ENCODE data around the gene STMN3.

DNA sequence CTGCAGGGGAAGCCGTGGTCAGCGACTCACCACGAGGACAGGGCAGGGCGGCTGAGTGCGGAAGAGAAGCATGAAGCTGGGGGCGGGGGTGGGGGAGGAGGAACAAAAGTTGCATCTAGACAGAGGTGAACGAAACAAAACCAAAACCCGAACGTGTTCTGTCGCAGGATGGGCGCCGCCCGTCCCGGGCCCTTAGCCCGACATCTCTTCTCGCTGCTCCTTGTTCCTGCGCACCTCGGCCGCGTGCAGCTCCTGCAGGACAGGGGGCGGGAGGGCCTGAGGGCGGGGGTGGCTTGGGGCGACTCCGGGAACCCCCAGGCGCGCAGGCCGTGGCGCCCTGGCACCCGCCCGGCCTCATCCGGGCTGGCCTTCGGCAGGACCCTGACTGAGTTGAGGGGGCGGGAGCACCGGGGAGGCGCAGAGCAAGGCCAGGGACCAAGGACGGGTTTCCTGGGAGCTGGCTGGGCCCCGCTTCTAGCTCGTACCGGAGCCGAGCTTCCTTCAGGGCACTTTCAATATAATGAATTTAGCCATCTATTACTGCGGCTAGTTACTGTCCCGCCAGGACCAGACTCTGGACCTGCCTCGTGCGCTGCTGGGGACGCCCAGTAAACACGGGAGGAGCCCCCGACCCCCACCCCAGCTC lies 12.0 kb downstream of the STMN3 start:
- TF ChIP-seq, protein P1, sequence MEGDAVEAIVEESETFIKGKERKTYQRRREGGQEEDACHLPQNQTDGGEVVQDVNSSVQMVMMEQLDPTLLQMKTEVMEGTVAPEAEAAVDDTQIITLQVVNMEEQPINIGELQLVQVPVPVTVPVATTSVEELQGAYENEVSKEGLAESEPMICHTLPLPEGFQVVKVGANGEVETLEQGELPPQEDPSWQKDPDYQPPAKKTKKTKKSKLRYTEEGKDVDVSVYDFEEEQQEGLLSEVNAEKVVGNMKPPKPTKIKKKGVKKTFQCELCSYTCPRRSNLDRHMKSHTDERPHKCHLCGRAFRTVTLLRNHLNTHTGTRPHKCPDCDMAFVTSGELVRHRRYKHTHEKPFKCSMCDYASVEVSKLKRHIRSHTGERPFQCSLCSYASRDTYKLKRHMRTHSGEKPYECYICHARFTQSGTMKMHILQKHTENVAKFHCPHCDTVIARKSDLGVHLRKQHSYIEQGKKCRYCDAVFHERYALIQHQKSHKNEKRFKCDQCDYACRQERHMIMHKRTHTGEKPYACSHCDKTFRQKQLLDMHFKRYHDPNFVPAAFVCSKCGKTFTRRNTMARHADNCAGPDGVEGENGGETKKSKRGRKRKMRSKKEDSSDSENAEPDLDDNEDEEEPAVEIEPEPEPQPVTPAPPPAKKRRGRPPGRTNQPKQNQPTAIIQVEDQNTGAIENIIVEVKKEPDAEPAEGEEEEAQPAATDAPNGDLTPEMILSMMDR (IDR thresholded peaks at IDR 0.05): no peak
- no peak for TF ChIP-seq POLR2A (IDR thresholded peaks at IDR 0.05)

Data from uterus (tissue), 2 donors.